H1 (cell line): ENCODE data around the gene SHISA8. TPM values are rescaled to one million over a fixed set of nuclear protein-coding genes. Genes with fewer than 3 reads are reported as not detected.

Experiments used
- CBX5 ChIP-seq: fragments of 300-800, 300-1000 bp; sonication (generic); IDR thresholded peaks from 2 replicates; pipeline ENCODE4 v1.7.1; 2016; ENCODE audit warnings: antibody characterized with exemption, low read length, low read depth
- CHD7 ChIP-seq: fragments of 300-600 bp; sonication (generic); IDR thresholded peaks from 2 replicates; pipeline ENCODE4 v1.7.1; 2012; ENCODE audit warnings: low read length, moderate library complexity, mild to moderate bottlenecking, inconsistent platforms; ENCODE audit not compliant: insufficient replicate concordance
- HDAC6 ChIP-seq: IDR thresholded peaks from one replicate; pipeline ENCODE4 v1.7.1; 2012; ENCODE audit warnings: low read depth, mild to moderate bottlenecking, inconsistent platforms, low read length, moderate library complexity
- polyA plus RNA-seq, 7 experiments: library from polyadenylated mRNA; depleted of rRNA in 3 of 7; stranded (reverse) in 5 of 7; unstranded in 2 of 7; fragments of >200 nt in 5 of 7; fragments of 200-250 nt in 2 of 7; gene quantifications; 1 replicate in 5 of 7; 2 replicates in 1 of 7; 4 replicates in 1 of 7; pipeline versions ENCODE4 v1.2.1 to v1.2.3, GENCODE V29; 2011 to 2013; ENCODE audit warnings: missing spikeins in 2 of 7, mixed read lengths in 2 of 7
- total RNA-seq: library from RNA; stranded (reverse); fragmentation: NEBNext Ultra II Directional; extraction: Animal tissue kit (Norgen Biotek cat#: 25700); gene quantifications from 2 replicates; pipeline ENCODE4 v1.2.1, GENCODE V29; 2021

The SHISA8 gene
- total and polyA plus RNA-seq, 2 of the 8 experiments (the other 6 are each of a cell fraction or from before 2014, with no cell fraction given) = 0.14 to 0.89 TPM

- TF ChIP-seq CHD7 (no peak), HDAC6 (no peak), CBX5 (no peak)
- TF ChIP-seq, all 59 proteins: peak for 0
Observed at GRCh38 chr22:41929418-41929810, 14.5 kb upstream of the SHISA8 start (continued).
